Measurements from ENCODE around the gene TMEM200C.

GRCh38 chr18:5914016-5914415 is 18.7 kb upstream of the TMEM200C start:
- TF ChIP-seq BMI1 (IDR thresholded peaks at IDR 0.05; ENCODE audit: low read length) (no peak), ZBTB12 (CRISPR knock-in tag; IDR thresholded peaks at IDR 0.05) (no peak), MED1 (CRISPR knock-in tag; IDR thresholded peaks at IDR 0.05; ENCODE audit: borderline replicate concordance) (no peak), ZNF445 (CRISPR knock-in tag; IDR thresholded peaks at IDR 0.05; ENCODE audit: low read depth) (no peak), RBFOX2 (IDR thresholded peaks at IDR 0.05; ENCODE audit: low read depth, low read length) (no peak), MAZ (CRISPR knock-in tag; conservative IDR thresholded peaks at IDR 0.05 in 1 of 2, IDR thresholded peaks at IDR 0.05 in 1 of 2) (no peak), YY1 (IDR thresholded peaks at IDR 0.05; ENCODE audit: borderline replicate concordance in 1 of 3, control insufficient read depth in 1 of 3, extremely low read depth in 1 of 3, insufficient read depth in 3 of 3, insufficient read length in 1 of 3, insufficient replicate concordance in 2 of 3, low read depth in 1 of 3, low read length in 2 of 3) (no peak), RBM39 (optimal IDR thresholded peaks at IDR 0.05; ENCODE audit: low read depth, low read length) (no peak), POLR2AphosphoS5 (IDR thresholded peaks at IDR 0.05; ENCODE audit: control insufficient read depth, insufficient read depth, low read depth, low read length) (no peak), CEBPG (CRISPR knock-in tag; IDR thresholded peaks at IDR 0.05) (no peak), CEBPG (tag; conservative IDR thresholded peaks at IDR 0.05 in 1 of 2, IDR thresholded peaks at IDR 0.05 in 1 of 2) (no peak)
- TF ChIP-seq, protein P1, sequence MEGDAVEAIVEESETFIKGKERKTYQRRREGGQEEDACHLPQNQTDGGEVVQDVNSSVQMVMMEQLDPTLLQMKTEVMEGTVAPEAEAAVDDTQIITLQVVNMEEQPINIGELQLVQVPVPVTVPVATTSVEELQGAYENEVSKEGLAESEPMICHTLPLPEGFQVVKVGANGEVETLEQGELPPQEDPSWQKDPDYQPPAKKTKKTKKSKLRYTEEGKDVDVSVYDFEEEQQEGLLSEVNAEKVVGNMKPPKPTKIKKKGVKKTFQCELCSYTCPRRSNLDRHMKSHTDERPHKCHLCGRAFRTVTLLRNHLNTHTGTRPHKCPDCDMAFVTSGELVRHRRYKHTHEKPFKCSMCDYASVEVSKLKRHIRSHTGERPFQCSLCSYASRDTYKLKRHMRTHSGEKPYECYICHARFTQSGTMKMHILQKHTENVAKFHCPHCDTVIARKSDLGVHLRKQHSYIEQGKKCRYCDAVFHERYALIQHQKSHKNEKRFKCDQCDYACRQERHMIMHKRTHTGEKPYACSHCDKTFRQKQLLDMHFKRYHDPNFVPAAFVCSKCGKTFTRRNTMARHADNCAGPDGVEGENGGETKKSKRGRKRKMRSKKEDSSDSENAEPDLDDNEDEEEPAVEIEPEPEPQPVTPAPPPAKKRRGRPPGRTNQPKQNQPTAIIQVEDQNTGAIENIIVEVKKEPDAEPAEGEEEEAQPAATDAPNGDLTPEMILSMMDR (IDR thresholded peaks at IDR 0.05 in 2 of 3, conservative IDR thresholded peaks at IDR 0.05 in 1 of 3; ENCODE audit: insufficient read depth in 2 of 3, low read depth in 1 of 3, low read length in 3 of 3) = no peak
